ENCODE results near the gene GRIFIN.

The GRIFIN gene

GRCh38 chr7:2475678-2476015 lies 551 bp downstream of the GRIFIN start:
- CTCF ChIA-PET, result interaction anchor here (1.5 kb wide), 1 partner anchor 24 kb away, joined by 5 read pairs; no protein-coding TSS in a partner anchor
- DNase-seq (ENCODE audit: low read depth, low spot score), result no peak
- no peak for TF ChIP-seq CTCF (IDR thresholded peaks at IDR 0.05; ENCODE audit: insufficient read depth, low read length, missing control alignments)
- POLR2A ChIA-PET, result no interaction called here
- no peak overlapping the region for H3K4me3 ChIP-seq (ENCODE audit: low read depth, low read length)

GRCh38 chr7:2474813-2475677 lies 1.2 kb downstream of the GRIFIN start:
- ChIA-PET CTCF (interaction anchor here (1.0 to 1.5 kb wide), 2 partner anchors 24 to 27 kb away, joined by 3 to 5 read pairs; no protein-coding TSS in a partner anchor), POLR2A (no interaction called here)
- no peak overlapping the region for H3K4me3 ChIP-seq (ENCODE audit: low read depth, low read length)
- TF ChIP-seq CTCF (IDR thresholded peaks at IDR 0.05; ENCODE audit: insufficient read depth, low read length, missing control alignments), result no peak
- no peak for DNase-seq (ENCODE audit: low read depth, low spot score)

GRCh38 chr7:2474224-2474623 lies 2.0 kb downstream of the GRIFIN start:
- CTCF ChIA-PET, result interaction anchor here (1.0 to 1.5 kb wide), 2 partner anchors 23 to 28 kb away, joined by 3 to 5 read pairs; no protein-coding TSS in a partner anchor
- TF ChIP-seq CTCF (IDR thresholded peaks at IDR 0.05; ENCODE audit: insufficient read depth, low read length, missing control alignments), result no peak
- DNase-seq (ENCODE audit: low read depth, low spot score), result no peak
- H3K4me3 ChIP-seq (ENCODE audit: low read depth, low read length), result no peak overlapping the region
- POLR2A ChIA-PET, result no interaction called here

GRCh38 chr7:2473496-2474180 lies 2.6 kb downstream of the GRIFIN start:
- no peak for DNase-seq (ENCODE audit: low read depth, low spot score)
- TF ChIP-seq CTCF (IDR thresholded peaks at IDR 0.05; ENCODE audit: insufficient read depth, low read length, missing control alignments), result no peak

GRCh38 chr7:2472739-2473138 lies 3.5 kb downstream of the GRIFIN start:
- H3K4me3 ChIP-seq (ENCODE audit: low read depth, low read length), result no peak overlapping the region
- DNase-seq (ENCODE audit: low read depth, low spot score), result no peak
- ChIA-PET POLR2A (no interaction called here), CTCF (interaction anchor here (1.2 to 6.9 kb wide), 3 partner anchors 21 to 107 kb away, joined by 3 to 117 read pairs (median 4); no protein-coding TSS in a partner anchor)
- TF ChIP-seq CTCF (IDR thresholded peaks at IDR 0.05; ENCODE audit: insufficient read depth, low read length, missing control alignments), result no peak

More at GRCh38 chr7:2473496-2474180, 2.6 kb downstream of the GRIFIN start:
- ChIA-PET CTCF (interaction anchor here (1.2 to 6.9 kb wide), 2 partner anchors 22 to 93 kb away, joined by 3 to 117 read pairs; no protein-coding TSS in a partner anchor), POLR2A (no interaction called here)
- H3K4me3 ChIP-seq (ENCODE audit: low read depth, low read length), result no peak overlapping the region

GRCh38 chr7:2471396-2471795 lies 4.8 kb downstream of the GRIFIN start:
- CTCF ChIA-PET, result interaction anchor here (1.2 to 6.9 kb wide), 8 partner anchors 9 to 209 kb away, joined by 3 to 117 read pairs (median 5); no protein-coding TSS in a partner anchor
- no peak overlapping the region for H3K4me3 ChIP-seq (ENCODE audit: low read depth, low read length)
- TF ChIP-seq CTCF (IDR thresholded peaks at IDR 0.05; ENCODE audit: insufficient read depth, low read length, missing control alignments), result no peak
- DNase-seq (ENCODE audit: low read depth, low spot score), result no peak
- POLR2A ChIA-PET, result no interaction called here
